WTC11 (cell line): ENCODE results near the gene LETM1. TPM values are rescaled to one million over a fixed set of nuclear protein-coding genes. Genes with fewer than 3 reads are reported as not detected.

ENCODE experiments used
- ATAC-seq: fragments of 200-7000 bp; cut with Tn5 transposase; 2 replicates; pipeline ENCODE4 v1.10.0; 2021; ENCODE audit warnings: mild to moderate bottlenecking, moderate library complexity
- CTCF ChIA-PET: fragments of 300-600 bp; sonication (Branson Sonifier 250); formaldehyde crosslinking; loops from one replicate; lab custom pipeline; 2021; ENCODE audit warnings: antibody characterized with exemption; lab: Charles Lee
- POLR2A ChIA-PET: fragments of 350-600 bp; sonication (Branson Sonifier 250); formaldehyde crosslinking; loops from one replicate; lab custom pipeline; 2021; ENCODE audit warnings: antibody characterized with exemption; lab: Charles Lee
- DNase-seq: peaks from one replicate; pipeline ENCODE4 v3.0.0; 2021; ENCODE audit warnings: low spot score
- H3K27ac Mint-ChIP-seq: 2 replicates; pipeline ENCODE4 v1.8.0; 2021; ENCODE audit warnings: mixed read lengths
- H3K27me3 Mint-ChIP-seq: 2 replicates; pipeline ENCODE4 v1.8.0; 2021; ENCODE audit warnings: low read depth, mild to moderate bottlenecking, moderate library complexity, mixed read lengths
- H3K36me3 Mint-ChIP-seq: 2 replicates; pipeline ENCODE4 v1.8.0; 2021; ENCODE audit warnings: mixed read lengths
- H3K4me1 Mint-ChIP-seq: 2 replicates; pipeline ENCODE4 v1.8.0; 2022; ENCODE audit warnings: mixed read lengths
- H3K4me3 Mint-ChIP-seq: 2 replicates; pipeline ENCODE4 v1.8.0; 2021; ENCODE audit warnings: mild to moderate bottlenecking, moderate library complexity, mixed read lengths
- H3K9me3 Mint-ChIP-seq: 2 replicates; pipeline ENCODE4 v1.8.0; 2021; ENCODE audit warnings: mixed read lengths
- AFF4 ChIP-seq: sonication (generic); formaldehyde crosslinking; IDR thresholded peaks from 2 replicates; pipeline ENCODE4 v1.8.1; 2023; ENCODE audit warnings: mild to moderate bottlenecking, missing genetic modification reagents, borderline replicate concordance
- CBFB ChIP-seq: sonication (generic); formaldehyde crosslinking; IDR thresholded peaks from 2 replicates; pipeline ENCODE4 v1.8.1; 2022; ENCODE audit warnings: mild to moderate bottlenecking, low read depth, missing genetic modification reagents
- CREM ChIP-seq: sonication (generic); formaldehyde crosslinking; IDR thresholded peaks from 2 replicates; pipeline ENCODE4 v1.8.1; 2022; ENCODE audit warnings: mild to moderate bottlenecking, missing genetic modification reagents, moderate library complexity
- CTCF ChIP-seq: fragments of 200-600 bp; IDR thresholded peaks from 2 replicates; pipeline ENCODE4 v1.8.0; 2022; ENCODE audit warnings: antibody characterized with exemption
- ETV6 ChIP-seq: sonication (generic); formaldehyde crosslinking; IDR thresholded peaks from 2 replicates; pipeline ENCODE4 v1.8.1; 2022; ENCODE audit warnings: mild to moderate bottlenecking, missing genetic modification reagents
- FOXJ3 ChIP-seq: sonication (generic); formaldehyde crosslinking; IDR thresholded peaks from 2 replicates; pipeline ENCODE4 v1.9.0; 2021; ENCODE audit warnings: missing genetic modification reagents, mild to moderate bottlenecking, borderline replicate concordance
- FOXP1 ChIP-seq: sonication (generic); formaldehyde crosslinking; IDR thresholded peaks from 2 replicates; pipeline ENCODE4 v1.8.0; 2022; ENCODE audit warnings: missing genetic modification reagents, mild to moderate bottlenecking, moderate library complexity, borderline replicate concordance
- IRF2 ChIP-seq: sonication (generic); formaldehyde crosslinking; IDR thresholded peaks from 2 replicates; pipeline ENCODE4 v1.8.0; 2022; ENCODE audit warnings: low read depth, missing genetic modification reagents, borderline replicate concordance
- SMAD3 ChIP-seq: sonication (generic); formaldehyde crosslinking; IDR thresholded peaks from 2 replicates; pipeline ENCODE4 v1.8.0; 2022; ENCODE audit warnings: missing genetic modification reagents, mild to moderate bottlenecking, borderline replicate concordance
- SMAD4 ChIP-seq: sonication (generic); formaldehyde crosslinking; IDR thresholded peaks from 2 replicates; pipeline ENCODE4 v1.8.0; 2022; ENCODE audit warnings: mild to moderate bottlenecking, missing genetic modification reagents
- ZNF317 ChIP-seq: sonication (generic); formaldehyde crosslinking; IDR thresholded peaks from 2 replicates; pipeline ENCODE4 v1.8.1; 2023; ENCODE audit warnings: low read depth, mild to moderate bottlenecking, moderate library complexity, missing genetic modification reagents, borderline replicate concordance
- ZNF423 ChIP-seq: fragments of 250-450 bp; sonication (Bioruptor Pico); IDR thresholded peaks from 2 replicates; pipeline ENCODE4 v2.1.2; 2022; ENCODE audit warnings: mild to moderate bottlenecking, moderate library complexity
- ZNF532 ChIP-seq: fragments of 250-450 bp; sonication (Bioruptor Pico); IDR thresholded peaks from 2 replicates; pipeline ENCODE4 v1.9.0; 2021; ENCODE audit warnings: mild to moderate bottlenecking, borderline replicate concordance
- total RNA-seq: library from RNA; stranded (reverse); gene quantifications from 3 replicates; pipeline ENCODE4 v1.2.3, GENCODE V29; 2021
- TF ChIP-seq, protein P1 (sequence below): sonication (generic); formaldehyde crosslinking; IDR thresholded peaks from 2 replicates; pipeline ENCODE4 v1.8.1; 2023; ENCODE audit warnings: mild to moderate bottlenecking, moderate library complexity, missing genetic modification reagents
- TF ChIP-seq, protein P2 (sequence below): fragments of 250-450 bp; sonication (Bioruptor Pico); IDR thresholded peaks from 2 replicates; pipeline ENCODE4 v1.8.0; 2021; ENCODE audit warnings: mild to moderate bottlenecking

Gene LETM1
- total RNA-seq, 1 experiment from 2014 or later, result 66.7 TPM

DNA sequence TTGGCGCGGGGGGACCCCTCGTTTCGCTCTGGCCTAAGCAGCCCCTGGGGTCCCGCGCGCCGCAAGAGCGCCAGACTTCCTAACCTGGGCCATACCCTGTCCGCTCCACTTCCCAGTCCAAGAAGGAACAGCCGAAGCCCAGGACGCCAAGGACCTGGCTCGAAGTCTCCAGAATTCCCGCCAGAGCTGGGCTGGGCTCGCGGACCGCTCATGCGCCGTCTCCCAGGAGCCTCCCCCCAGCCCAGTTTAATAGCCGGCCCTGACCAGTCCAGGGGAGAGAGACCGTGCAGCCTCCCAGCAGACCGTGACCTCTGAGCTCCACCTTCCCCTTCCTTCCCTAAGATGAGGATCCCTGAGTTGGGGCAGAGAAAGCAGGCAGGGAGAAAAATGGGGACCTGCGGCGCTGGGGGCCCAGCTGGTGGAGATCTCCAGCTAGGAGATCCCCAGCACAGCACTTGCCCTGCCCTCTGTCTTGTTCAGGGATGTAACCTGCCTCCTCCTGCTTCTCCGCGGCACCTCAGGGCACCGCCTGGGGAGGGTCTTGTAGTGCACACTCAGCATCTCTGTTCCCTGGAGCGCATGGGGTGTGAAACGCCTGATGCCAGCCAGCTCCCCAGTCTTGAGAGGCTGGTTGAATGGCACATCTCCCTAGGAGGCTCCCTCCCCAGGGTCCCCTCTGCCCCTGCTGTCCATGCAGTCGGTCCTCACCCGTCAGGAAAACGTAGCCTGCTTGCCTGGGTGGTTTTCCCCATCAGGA is 1.2 kb upstream of the LETM1 start:
- DNase-seq (peak; percentile 42), ATAC-seq (no peak)
- H3K27ac Mint-ChIP-seq, result no peak overlapping the region
- H3K4me1 Mint-ChIP-seq, result peaks cover 15% of the 10 kb centered on the region
- H3K9me3 Mint-ChIP-seq, result no peaks in the 10 kb centered on the region
- TF ChIP-seq IRF2 (CRISPR knock-in tag) (no peak), ZNF532 (CRISPR knock-in tag) (no peak), CBFB (CRISPR knock-in tag) (no peak), ZNF317 (CRISPR knock-in tag) (no peak), ZNF423 (no peak), FOXP1 (CRISPR knock-in tag) (no peak), SMAD4 (CRISPR knock-in tag) (no peak)
- TF ChIP-seq, protein P1, sequence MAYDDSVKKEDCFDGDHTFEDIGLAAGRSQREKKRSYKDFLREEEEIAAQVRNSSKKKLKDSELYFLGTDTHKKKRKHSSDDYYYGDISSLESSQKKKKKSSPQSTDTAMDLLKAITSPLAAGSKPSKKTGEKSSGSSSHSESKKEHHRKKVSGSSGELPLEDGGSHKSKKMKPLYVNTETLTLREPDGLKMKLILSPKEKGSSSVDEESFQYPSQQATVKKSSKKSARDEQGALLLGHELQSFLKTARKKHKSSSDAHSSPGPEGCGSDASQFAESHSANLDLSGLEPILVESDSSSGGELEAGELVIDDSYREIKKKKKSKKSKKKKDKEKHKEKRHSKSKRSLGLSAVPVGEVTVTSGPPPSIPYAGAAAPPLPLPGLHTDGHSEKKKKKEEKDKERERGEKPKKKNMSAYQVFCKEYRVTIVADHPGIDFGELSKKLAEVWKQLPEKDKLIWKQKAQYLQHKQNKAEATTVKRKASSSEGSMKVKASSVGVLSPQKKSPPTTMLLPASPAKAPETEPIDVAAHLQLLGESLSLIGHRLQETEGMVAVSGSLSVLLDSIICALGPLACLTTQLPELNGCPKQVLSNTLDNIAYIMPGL (CRISPR knock-in tag), result no peak
- TF ChIP-seq, all 79 proteins: peak for 0
- Mint-ChIP-seq H3K4me3 (peak overlapping the region; percentile 71), H3K27me3 (peaks cover 57% of the 10 kb centered on the region), H3K36me3 (no peaks in the 10 kb centered on the region)
- POLR2A ChIA-PET, result no interaction called here
- CTCF ChIA-PET, result interaction anchor here (0.9 to 2.0 kb wide), 6 partner anchors 15 to 109 kb away, joined by 3 to 7 read pairs (median 3); no protein-coding TSS in a partner anchor

DNA sequence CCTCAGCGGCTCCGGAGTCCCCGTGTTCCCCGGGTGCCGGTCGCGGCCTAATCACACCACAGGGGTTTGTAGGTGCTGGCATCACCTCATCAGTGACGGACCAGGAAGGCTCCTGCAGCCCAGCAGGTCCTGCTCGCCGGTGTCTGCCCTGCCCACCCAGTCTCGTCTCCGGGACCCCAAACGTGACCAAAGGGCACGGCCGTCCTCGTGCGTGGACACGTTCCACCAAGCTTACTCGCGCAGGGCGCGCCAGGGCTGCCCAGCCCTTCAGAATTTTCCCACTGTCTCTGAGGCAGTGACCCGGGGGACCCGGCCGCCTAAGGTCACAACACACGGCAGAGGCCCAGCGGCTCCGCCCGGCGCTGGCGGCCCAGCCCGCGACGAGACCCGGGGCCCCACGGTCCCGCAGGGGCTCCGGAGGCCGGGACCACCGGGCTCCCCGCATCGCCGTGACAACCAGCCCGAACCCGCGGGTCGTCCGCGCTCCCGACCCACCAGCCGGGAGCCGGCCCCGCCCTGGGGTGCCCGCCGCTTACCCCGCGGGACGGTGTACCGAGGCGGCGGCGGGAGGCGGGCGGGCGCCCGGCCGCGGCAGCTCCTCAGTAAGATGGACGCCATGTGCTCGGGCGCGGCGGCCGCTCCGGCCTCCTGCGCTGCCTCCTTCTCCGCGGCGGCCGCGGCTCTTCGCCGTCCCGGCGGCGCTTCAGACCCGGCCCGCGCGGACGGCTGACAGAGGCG is 454 bp downstream of the LETM1 start:
- TF ChIP-seq CTCF (no peak), ETV6 (0 out of 2 replicates have a peak, but pooled peaks have one; percentile 13)
- TF ChIP-seq, all 79 proteins: peak for 1
- Mint-ChIP-seq H3K27me3 (peaks cover 41% of the 10 kb centered on the region), H3K4me1 (peaks cover 20% of the 10 kb centered on the region), H3K36me3 (no peaks in the 10 kb centered on the region), H3K4me3 (peak overlapping the region; percentile 76), H3K9me3 (no peaks in the 10 kb centered on the region), H3K27ac (no peak overlapping the region)
- POLR2A ChIA-PET, result interaction anchor here (0.6 to 0.7 kb wide), 2 partner anchors 15 to 19 kb away, joined by 3 to 4 read pairs; no protein-coding TSS in a partner anchor
- DNase-seq, result no peak
- ATAC-seq, result no peak
- CTCF ChIA-PET, result interaction anchor here (1.0 to 1.2 kb wide), 3 partner anchors 13 to 88 kb away, joined by 3 to 4 read pairs (median 3); no protein-coding TSS in a partner anchor

GRCh38 chr4:1854752-1855151 is 1.2 kb downstream of the LETM1 start:
- DNase-seq (no peak), ATAC-seq (no peak)
- ChIA-PET POLR2A (interaction anchor here (0.7 kb wide), 1 partner anchor 20 kb away, joined by 4 read pairs; no protein-coding TSS in a partner anchor), CTCF (no interaction called here)
- peaks cover 20% of the 10 kb centered on the region for H3K4me1 Mint-ChIP-seq
- H3K27me3 Mint-ChIP-seq, result peaks cover 35% of the 10 kb centered on the region
- H3K9me3 Mint-ChIP-seq, result no peaks in the 10 kb centered on the region
- peak overlapping the region; percentile 76 for H3K4me3 Mint-ChIP-seq
- no peak overlapping the region for H3K27ac Mint-ChIP-seq
- H3K36me3 Mint-ChIP-seq, result no peaks in the 10 kb centered on the region
- no peak for TF ChIP-seq SMAD3
- no peak for TF ChIP-seq FOXP1 (CRISPR knock-in tag)
- TF ChIP-seq, protein P2, sequence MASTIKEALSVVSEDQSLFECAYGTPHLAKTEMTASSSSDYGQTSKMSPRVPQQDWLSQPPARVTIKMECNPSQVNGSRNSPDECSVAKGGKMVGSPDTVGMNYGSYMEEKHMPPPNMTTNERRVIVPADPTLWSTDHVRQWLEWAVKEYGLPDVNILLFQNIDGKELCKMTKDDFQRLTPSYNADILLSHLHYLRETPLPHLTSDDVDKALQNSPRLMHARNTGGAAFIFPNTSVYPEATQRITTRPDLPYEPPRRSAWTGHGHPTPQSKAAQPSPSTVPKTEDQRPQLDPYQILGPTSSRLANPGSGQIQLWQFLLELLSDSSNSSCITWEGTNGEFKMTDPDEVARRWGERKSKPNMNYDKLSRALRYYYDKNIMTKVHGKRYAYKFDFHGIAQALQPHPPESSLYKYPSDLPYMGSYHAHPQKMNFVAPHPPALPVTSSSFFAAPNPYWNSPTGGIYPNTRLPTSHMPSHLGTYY, result no peak
- no peak for TF ChIP-seq AFF4
- no peak for TF ChIP-seq ZNF317 (CRISPR knock-in tag)
- TF ChIP-seq CREM (CRISPR knock-in tag), result no peak
- no peak for TF ChIP-seq FOXJ3 (CRISPR knock-in tag)
